ENCODE measurements around the gene AP3M1.

DNA sequence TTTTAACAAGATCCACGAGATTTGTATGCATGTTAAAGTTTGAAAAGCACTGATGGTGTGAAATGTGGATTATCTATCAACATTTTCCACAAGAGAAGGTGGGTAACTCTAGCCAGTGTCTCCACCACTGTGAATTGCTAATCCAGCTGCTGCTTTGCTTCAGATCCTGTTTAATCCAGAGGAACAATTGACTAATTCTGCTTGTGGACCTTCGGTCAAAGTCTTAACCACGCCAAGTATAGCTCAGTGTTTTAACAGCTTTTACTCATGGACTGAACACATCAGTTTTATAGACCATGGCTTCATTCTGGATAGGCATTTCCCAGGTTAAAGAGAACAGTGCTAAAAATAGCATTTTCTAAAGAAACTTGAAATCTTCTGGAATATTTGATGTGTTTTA is 23.9 kb upstream of the AP3M1 start:
- TF ChIP-seq, protein P1, sequence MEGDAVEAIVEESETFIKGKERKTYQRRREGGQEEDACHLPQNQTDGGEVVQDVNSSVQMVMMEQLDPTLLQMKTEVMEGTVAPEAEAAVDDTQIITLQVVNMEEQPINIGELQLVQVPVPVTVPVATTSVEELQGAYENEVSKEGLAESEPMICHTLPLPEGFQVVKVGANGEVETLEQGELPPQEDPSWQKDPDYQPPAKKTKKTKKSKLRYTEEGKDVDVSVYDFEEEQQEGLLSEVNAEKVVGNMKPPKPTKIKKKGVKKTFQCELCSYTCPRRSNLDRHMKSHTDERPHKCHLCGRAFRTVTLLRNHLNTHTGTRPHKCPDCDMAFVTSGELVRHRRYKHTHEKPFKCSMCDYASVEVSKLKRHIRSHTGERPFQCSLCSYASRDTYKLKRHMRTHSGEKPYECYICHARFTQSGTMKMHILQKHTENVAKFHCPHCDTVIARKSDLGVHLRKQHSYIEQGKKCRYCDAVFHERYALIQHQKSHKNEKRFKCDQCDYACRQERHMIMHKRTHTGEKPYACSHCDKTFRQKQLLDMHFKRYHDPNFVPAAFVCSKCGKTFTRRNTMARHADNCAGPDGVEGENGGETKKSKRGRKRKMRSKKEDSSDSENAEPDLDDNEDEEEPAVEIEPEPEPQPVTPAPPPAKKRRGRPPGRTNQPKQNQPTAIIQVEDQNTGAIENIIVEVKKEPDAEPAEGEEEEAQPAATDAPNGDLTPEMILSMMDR (IDR thresholded peaks at IDR 0.05): no peak
- TF ChIP-seq POLR2A (IDR thresholded peaks at IDR 0.05; ENCODE audit: low read depth): no peak
- TF ChIP-seq POLR2AphosphoS5 (IDR thresholded peaks at IDR 0.05): no peak
